Measurements from ENCODE around the gene KRTAP2-4.
"Not testable (repeated sequence)": the region's sequence is repeated elsewhere in the genome, so short reads cannot be mapped to it uniquely, and the experiment has no call there.

Gene KRTAP2-4, protein sequence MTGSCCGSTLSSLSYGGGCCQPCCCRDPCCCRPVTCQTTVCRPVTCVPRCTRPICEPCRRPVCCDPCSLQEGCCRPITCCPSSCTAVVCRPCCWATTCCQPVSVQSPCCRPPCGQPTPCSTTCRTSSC

DNA sequence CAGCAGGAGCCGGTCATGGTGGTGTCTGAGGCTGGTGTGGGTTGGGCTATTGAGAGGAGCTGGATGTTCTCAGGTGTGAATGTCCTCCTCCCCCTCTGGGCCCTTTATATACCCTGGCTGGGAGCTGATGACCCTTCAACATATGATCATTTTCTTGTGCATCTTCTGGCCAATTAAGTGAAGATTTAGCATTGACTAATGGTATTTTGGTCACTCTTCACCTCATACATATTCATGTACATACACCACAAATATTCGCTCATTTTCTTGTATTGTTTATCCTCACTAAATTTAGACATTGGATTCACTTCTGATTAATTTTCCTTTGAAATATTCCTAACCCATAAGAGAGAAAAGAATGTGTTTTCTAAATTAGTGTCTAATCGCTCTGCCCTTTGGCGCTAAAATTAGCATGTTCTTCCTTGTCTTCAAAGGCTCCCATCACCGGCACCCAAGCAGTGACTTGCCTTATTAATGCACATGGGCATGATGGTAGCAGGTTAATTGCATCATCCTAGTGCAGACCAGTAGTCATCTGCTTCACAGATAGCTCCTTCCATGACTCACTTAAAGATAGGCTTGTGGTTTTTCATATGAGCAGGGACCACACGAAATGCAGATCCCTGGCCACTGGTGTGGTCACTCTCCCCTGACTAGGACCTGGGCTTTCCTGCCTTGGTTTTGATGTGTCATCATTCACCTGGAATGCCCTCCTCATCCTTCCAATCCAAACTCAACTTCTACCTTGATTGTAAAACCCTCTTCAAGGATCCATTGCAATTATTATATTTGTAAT, at the start of gene KRTAP2-4:
KRTAP2-4 (minus strand) TSS at position 51 of the 796 bp plus-strand sequence; CDS start at position 17, 34 bp downstream.
- TF ChIP-seq CTCF (IDR thresholded peaks at IDR 0.05; ENCODE audit: extremely low read depth, insufficient read depth, missing control alignments): no peak
- in situ Hi-C loops (cut with MboI; ENCODE audit: low pct_unique_long_range_greater_than_20kb, low sequenced_read_pairs, unreplicated experiment): no loop called here
- no peak for DNase-seq (ENCODE audit: low spot score)

GRCh38 chr17:41111151-41111885, 45.6 kb upstream of the KRTAP2-4 start:
- in situ Hi-C loops (cut with MboI; ENCODE audit: low pct_unique_long_range_greater_than_20kb, low sequenced_read_pairs, unreplicated experiment): no loop called here
- TF ChIP-seq CTCF (IDR thresholded peaks at IDR 0.05; ENCODE audit: extremely low read depth, insufficient read depth, missing control alignments): no peak
- no peak for DNase-seq (ENCODE audit: low spot score)

- DNase-seq (ENCODE audit: low spot score); in situ Hi-C loops (cut with MboI; ENCODE audit: low pct_unique_long_range_greater_than_20kb, low sequenced_read_pairs, unreplicated experiment): not testable (repeated sequence)
These were observed 43.2 kb upstream of the KRTAP2-4 start for GRCh38 chr17:41108728-41109386.

DNA sequence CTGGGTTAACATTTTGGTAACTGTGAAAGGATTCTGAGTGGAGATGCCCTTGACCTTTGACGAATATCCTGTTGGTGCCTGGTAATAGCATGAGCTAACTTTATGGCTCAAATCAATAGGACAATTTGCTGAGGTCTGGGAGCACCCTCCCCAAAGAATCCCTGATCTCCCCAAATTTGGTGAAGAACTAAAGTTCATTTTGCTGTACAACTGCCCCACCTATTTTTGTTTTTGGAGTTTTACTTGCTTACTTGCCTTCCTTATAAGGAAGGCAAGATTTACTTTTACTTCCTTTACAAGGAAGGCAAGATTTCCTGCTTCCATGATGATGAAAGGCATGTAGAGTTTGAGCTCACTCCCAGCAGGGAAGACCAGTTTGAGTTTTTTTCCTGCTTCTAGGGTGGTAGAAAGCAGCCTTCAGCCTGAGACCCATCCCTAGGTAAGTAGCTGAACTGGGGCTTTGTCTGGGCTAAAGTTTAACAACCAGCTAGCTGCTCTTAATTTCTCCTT, 42.3 kb upstream of the KRTAP2-4 start:
- DNase-seq (ENCODE audit: low spot score): no peak
- TF ChIP-seq CTCF (IDR thresholded peaks at IDR 0.05; ENCODE audit: extremely low read depth, insufficient read depth, missing control alignments): no peak
- in situ Hi-C loops (cut with MboI; ENCODE audit: low pct_unique_long_range_greater_than_20kb, low sequenced_read_pairs, unreplicated experiment): no loop called here

DNA sequence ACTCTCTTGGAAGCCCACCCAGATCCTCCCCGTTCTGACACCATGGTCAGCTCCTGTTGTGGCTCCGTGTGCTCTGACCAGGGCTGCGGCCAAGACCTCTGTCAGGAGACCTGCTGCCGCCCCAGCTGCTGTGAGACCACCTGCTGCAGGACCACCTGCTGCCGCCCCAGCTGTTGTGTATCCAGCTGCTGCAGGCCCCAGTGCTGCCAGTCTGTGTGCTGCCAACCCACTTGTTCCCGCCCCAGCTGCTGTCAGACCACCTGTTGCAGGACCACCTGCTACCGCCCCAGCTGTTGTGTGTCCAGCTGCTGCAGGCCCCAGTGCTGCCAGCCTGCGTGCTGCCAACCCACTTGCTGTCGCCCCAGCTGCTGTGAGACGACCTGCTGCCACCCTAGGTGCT, 39.7 kb upstream of the KRTAP2-4 start, which contains the start of gene KRTAP4-9:
KRTAP4-9 (plus strand) TSS at position 43 of the 400 bp plus-strand sequence; CDS start at position 43, 0 bp downstream.
- DNase-seq (ENCODE audit: low spot score); in situ Hi-C loops (cut with MboI; ENCODE audit: low pct_unique_long_range_greater_than_20kb, low sequenced_read_pairs, unreplicated experiment): not testable (repeated sequence)

DNA sequence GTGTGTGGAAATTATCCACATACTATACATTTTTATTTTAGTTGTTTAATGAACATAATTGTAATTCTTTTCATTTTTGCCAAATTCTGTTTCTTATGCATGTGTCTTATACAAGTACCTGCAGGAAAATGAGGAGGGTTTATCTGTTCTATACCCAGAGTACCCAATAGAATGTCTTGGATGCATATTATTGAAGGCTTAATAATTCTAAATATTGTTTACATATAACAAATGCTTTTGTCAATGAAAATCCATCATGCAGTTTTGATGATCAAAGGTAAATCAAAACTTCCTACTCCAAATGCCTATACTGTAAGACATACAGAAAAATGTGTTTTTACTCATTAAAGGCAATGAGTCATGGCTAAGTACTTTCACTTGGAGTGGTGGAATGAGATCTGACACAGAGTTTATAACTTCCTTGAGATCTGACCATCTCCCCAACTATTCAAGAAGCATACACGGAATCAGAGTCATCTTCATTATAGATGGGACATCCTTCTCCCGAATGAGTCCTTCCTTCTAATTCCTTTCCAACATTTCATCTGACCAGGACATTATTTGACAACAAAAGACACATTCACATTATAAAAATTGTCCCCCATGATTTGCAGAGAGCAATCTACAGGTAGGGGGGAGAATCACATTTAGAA, 38.8 kb upstream of the KRTAP2-4 start:
- in situ Hi-C loops (cut with MboI; ENCODE audit: low pct_unique_long_range_greater_than_20kb, low sequenced_read_pairs, unreplicated experiment); DNase-seq (ENCODE audit: low spot score): not testable (repeated sequence)

- in situ Hi-C loops (cut with MboI; ENCODE audit: low pct_unique_long_range_greater_than_20kb, low sequenced_read_pairs, unreplicated experiment): no loop called here
- no peak for TF ChIP-seq CTCF (IDR thresholded peaks at IDR 0.05; ENCODE audit: extremely low read depth, insufficient read depth, missing control alignments)
- DNase-seq (ENCODE audit: low spot score): no peak
These were observed 38.2 kb upstream of the KRTAP2-4 start for GRCh38 chr17:41103896-41104295.

All from GM13977 (cell line).